Lower leg skin (tissue), 3 donors: ENCODE data around the gene KIR3DL2.

Source experiments
- POLR2A ChIP-seq, 2 donors: fragments of 450-650 bp; IDR thresholded peaks; one replicate each; pipeline ENCODE4 v1.6.1; 2016 to 2017; ENCODE audit warnings: antibody characterized with exemption in 2 of 2, mild to moderate bottlenecking in 1 of 2, moderate library complexity in 1 of 2
- TF ChIP-seq, protein P1 (sequence below), 3 donors: fragments of 450-650 bp; IDR thresholded peaks; one replicate each; pipeline ENCODE4 v1.5.1; 2016; ENCODE audit warnings: antibody characterized with exemption in 3 of 3, mild to moderate bottlenecking in 3 of 3, moderate library complexity in 2 of 3

- TF ChIP-seq POLR2A (IDR thresholded peaks at IDR 0.05): no peak
- TF ChIP-seq, protein P1, sequence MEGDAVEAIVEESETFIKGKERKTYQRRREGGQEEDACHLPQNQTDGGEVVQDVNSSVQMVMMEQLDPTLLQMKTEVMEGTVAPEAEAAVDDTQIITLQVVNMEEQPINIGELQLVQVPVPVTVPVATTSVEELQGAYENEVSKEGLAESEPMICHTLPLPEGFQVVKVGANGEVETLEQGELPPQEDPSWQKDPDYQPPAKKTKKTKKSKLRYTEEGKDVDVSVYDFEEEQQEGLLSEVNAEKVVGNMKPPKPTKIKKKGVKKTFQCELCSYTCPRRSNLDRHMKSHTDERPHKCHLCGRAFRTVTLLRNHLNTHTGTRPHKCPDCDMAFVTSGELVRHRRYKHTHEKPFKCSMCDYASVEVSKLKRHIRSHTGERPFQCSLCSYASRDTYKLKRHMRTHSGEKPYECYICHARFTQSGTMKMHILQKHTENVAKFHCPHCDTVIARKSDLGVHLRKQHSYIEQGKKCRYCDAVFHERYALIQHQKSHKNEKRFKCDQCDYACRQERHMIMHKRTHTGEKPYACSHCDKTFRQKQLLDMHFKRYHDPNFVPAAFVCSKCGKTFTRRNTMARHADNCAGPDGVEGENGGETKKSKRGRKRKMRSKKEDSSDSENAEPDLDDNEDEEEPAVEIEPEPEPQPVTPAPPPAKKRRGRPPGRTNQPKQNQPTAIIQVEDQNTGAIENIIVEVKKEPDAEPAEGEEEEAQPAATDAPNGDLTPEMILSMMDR (IDR thresholded peaks at IDR 0.05): no peak
These were observed 43.8 kb upstream of the KIR3DL2 start for GRCh38 chr19:54806516-54806838.
